ENCODE measurements around the gene ST6GALNAC6.

ST6GALNAC6 gene

DNA sequence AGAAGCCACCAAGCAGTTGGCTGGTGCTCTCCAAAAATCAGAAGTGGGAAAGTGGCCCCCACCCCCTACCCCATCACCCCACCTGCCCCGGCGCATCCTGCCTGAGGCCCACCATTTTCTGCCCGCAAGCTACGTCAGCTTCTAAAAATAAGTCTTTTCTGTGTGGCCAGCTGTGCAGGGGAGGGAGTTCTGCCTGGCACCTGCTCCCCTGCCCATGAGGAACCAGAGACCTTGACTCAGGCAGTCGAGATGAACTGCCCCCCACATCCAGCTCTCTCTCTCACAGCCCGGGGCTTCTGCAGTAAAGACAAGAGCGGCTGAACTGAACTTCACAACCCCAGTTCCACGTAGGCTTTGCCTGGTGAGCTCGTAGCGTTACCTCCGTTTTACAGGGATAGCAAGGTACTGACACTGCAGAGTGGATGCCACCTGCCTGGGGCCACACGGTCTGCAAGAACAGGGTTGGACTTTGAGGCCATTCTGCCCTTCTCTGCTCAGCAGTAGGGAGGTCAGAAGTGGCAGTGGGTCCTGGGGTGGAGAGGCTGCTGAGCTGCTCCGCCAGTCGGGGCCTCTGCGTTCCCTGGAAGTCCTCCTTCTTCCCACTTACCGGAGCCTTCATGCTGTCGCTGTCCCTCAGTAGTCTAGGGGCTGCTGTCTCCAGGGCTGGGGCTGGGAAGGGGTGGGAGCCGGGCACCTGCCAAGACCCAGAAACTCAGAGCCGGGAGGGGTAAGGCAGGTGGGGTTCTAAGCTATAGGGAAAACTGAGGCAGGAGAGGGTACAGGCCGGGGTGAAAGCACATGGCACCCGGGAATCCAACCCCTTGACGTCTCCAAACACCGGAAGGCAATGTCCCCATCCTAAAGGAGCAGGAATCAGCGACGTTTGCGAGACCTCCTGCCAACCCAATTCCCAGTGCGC lies 16.7 kb upstream of the ST6GALNAC6 start:
- TF ChIP-seq REST (IDR thresholded peaks at IDR 0.05; ENCODE audit: insufficient read depth in 1 of 2, low read depth in 2 of 2, low read length in 2 of 2) = no peak
- no peak for TF ChIP-seq SIN3A (IDR thresholded peaks at IDR 0.05; ENCODE audit: borderline replicate concordance, insufficient read depth, low read length)
- no peak for TF ChIP-seq FOXP2 (optimal IDR thresholded peaks at IDR 0.05; ENCODE audit: borderline replicate concordance, extremely low read depth, extremely low read length, insufficient read depth)
- TF ChIP-seq POLR2AphosphoS5 (IDR thresholded peaks at IDR 0.05; ENCODE audit: low read depth, low read length) = no peak
- no peak for TF ChIP-seq TAF1 (IDR thresholded peaks at IDR 0.05; ENCODE audit: borderline replicate concordance, insufficient read depth, low read length)

GRCh38 chr9:127915325-127915752 lies 15.9 kb upstream of the ST6GALNAC6 start:
- TF ChIP-seq POLR2AphosphoS5 (IDR thresholded peaks at IDR 0.05; ENCODE audit: low read depth, low read length) (no peak), TAF1 (IDR thresholded peaks at IDR 0.05; ENCODE audit: borderline replicate concordance, insufficient read depth, low read length) (no peak), FOXP2 (optimal IDR thresholded peaks at IDR 0.05; ENCODE audit: borderline replicate concordance, extremely low read depth, extremely low read length, insufficient read depth) (no peak), REST (IDR thresholded peaks at IDR 0.05; ENCODE audit: insufficient read depth in 1 of 2, low read depth in 2 of 2, low read length in 2 of 2) (no peak), SIN3A (IDR thresholded peaks at IDR 0.05; ENCODE audit: borderline replicate concordance, insufficient read depth, low read length) (no peak)

DNA sequence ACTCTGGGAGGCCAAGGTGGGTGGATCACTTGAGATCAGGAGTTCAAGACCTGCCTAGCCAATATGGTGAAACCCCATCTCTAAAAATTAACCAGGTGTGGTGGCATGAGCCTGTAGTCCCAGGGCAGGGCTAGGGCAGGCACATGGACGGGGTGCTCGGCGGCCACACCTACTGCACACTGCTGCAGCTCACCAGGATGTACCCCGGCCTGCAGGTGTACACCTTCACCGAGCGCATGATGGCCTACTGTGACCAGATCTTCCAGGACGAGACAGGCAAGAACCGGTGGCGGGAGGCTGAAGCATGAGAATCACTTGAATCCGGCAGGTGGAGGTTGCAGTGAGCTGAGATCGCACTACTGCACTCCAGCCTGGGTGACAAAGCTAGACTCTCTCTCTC lies 14.3 kb upstream of the ST6GALNAC6 start:
- TF ChIP-seq TAF1 (IDR thresholded peaks at IDR 0.05; ENCODE audit: borderline replicate concordance, insufficient read depth, low read length) = no peak
- no peak for TF ChIP-seq SIN3A (IDR thresholded peaks at IDR 0.05; ENCODE audit: borderline replicate concordance, insufficient read depth, low read length)
- no peak for TF ChIP-seq REST (IDR thresholded peaks at IDR 0.05; ENCODE audit: insufficient read depth in 1 of 2, low read depth in 2 of 2, low read length in 2 of 2)
- no peak for TF ChIP-seq FOXP2 (optimal IDR thresholded peaks at IDR 0.05; ENCODE audit: borderline replicate concordance, extremely low read depth, extremely low read length, insufficient read depth)
- TF ChIP-seq POLR2AphosphoS5 (IDR thresholded peaks at IDR 0.05; ENCODE audit: low read depth, low read length) = no peak

DNA sequence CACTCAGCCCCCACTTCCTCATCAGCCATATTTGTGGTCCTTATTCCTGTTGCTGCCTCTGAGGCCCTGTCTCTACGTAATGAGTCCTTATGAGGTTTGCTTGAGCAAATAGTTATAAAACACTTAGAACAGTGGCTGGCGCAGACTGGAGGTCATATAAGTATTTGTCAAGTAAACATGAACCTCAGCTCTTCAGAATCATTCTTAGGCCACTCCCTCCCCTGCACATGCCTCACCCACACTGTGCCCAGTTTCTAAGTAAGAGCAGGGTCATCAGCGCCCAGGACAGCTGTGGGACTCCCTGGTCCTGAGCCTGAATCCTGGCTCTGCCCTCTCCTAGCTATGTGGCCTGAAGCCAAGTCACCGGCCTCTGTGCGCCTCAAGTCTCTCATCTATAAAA lies 13.5 kb upstream of the ST6GALNAC6 start:
- TF ChIP-seq POLR2AphosphoS5 (IDR thresholded peaks at IDR 0.05; ENCODE audit: low read depth, low read length) = no peak
- no peak for TF ChIP-seq TAF1 (IDR thresholded peaks at IDR 0.05; ENCODE audit: borderline replicate concordance, insufficient read depth, low read length)
- TF ChIP-seq SIN3A (IDR thresholded peaks at IDR 0.05; ENCODE audit: borderline replicate concordance, insufficient read depth, low read length) = no peak
- TF ChIP-seq FOXP2 (optimal IDR thresholded peaks at IDR 0.05; ENCODE audit: borderline replicate concordance, extremely low read depth, extremely low read length, insufficient read depth) = no peak
- no peak for TF ChIP-seq REST (IDR thresholded peaks at IDR 0.05; ENCODE audit: insufficient read depth in 1 of 2, low read depth in 2 of 2, low read length in 2 of 2)
